Spleen (tissue), 11 donors: ENCODE results near the gene MMP20. TPM values are rescaled to one million over a fixed set of nuclear protein-coding genes. Genes with fewer than 3 reads are reported as not detected.

Experiments
- DNase-seq: peaks from one replicate; pipeline ENCODE4 v3.0.0-alpha.2; 2020
- H3K27ac ChIP-seq, 8 donors: fragments of 200-600 bp; sonication (generic) in 7 of 8; 1 replicate in 4 of 8; 2 replicates in 4 of 8; pipeline versions ENCODE4 v1.5.0 to v1.8.0; 2016 to 2021; ENCODE audit warnings: inconsistent platforms in 4 of 8, mild to moderate bottlenecking in 4 of 8, moderate library complexity in 1 of 8
- H3K27me3 ChIP-seq, 7 donors: fragments of 200-600 bp; sonication (generic) in 6 of 7; replicated peaks in 1 of 7; 1 replicate in 4 of 7; 2 replicates in 3 of 7; pipeline versions ENCODE4 v1.5.0 to v1.8.0; 2016 to 2021; ENCODE audit warnings: inconsistent platforms in 3 of 7, mild to moderate bottlenecking in 1 of 7
- H3K36me3 ChIP-seq, 6 donors: fragments of 200-600 bp; sonication (generic) in 5 of 6; 1 replicate in 4 of 6; 2 replicates in 2 of 6; pipeline versions ENCODE4 v1.5.0 to v1.8.0; 2016 to 2021; ENCODE audit warnings: inconsistent platforms in 2 of 6
- H3K4me1 ChIP-seq, 6 donors: fragments of 200-600 bp; sonication (generic) in 5 of 6; 1 replicate in 3 of 6; 2 replicates in 3 of 6; pipeline versions ENCODE4 v1.5.0 to v1.8.0; 2016 to 2021; ENCODE audit warnings: inconsistent platforms in 3 of 6
- H3K4me3 ChIP-seq, 8 donors: fragments of 200-600 bp; sonication (generic) in 7 of 8; 1 replicate in 4 of 8; 2 replicates in 4 of 8; pipeline versions ENCODE4 v1.5.0 to v1.8.0; 2016 to 2021; ENCODE audit warnings: inconsistent platforms in 4 of 8, mild to moderate bottlenecking in 4 of 8, moderate library complexity in 2 of 8
- H3K9me3 ChIP-seq, 8 donors: fragments of 200-600 bp; sonication (generic) in 7 of 8; 1 replicate in 4 of 8; 2 replicates in 4 of 8; pipeline versions ENCODE4 v1.5.0 to v1.8.0; 2016 to 2021; ENCODE audit warnings: inconsistent platforms in 4 of 8
- CTCF ChIP-seq, 11 experiments: fragments of 200-600 bp in 7 of 11; fragments of 450-650 bp in 4 of 11; sonication (generic) in 4 of 11; IDR thresholded peaks in 8 of 11; conservative IDR thresholded peaks in 3 of 11; 1 replicate in 7 of 11; 2 replicates in 4 of 11; pipeline versions ENCODE4 v1.4.0 to v1.8.0; 2016 to 2021; ENCODE audit warnings: antibody characterized with exemption in 11 of 11, inconsistent platforms in 4 of 11, mild to moderate bottlenecking in 1 of 11
- POLR2A ChIP-seq, 3 donors: fragments of 450-650 bp; IDR thresholded peaks; one replicate each; pipeline ENCODE4 v1.5.1; 2017; ENCODE audit warnings: antibody characterized with exemption in 3 of 3, mild to moderate bottlenecking in 1 of 3
- POLR2AphosphoS5 ChIP-seq, 3 donors: sonication (generic); formaldehyde crosslinking; IDR thresholded peaks; one replicate each; pipeline ENCODE4 v1.5.1; 2017; ENCODE audit warnings: antibody characterized with exemption in 3 of 3
- WGBS, 5 donors: extraction: QIAGEN DNeasy Blood & Tissue Kit in 3 of 5; methylation state at CpG; one replicate each; pipeline versions ENCODE4 v1.1.5 to v1.1.7; 2013 to 2018; 5-methylcytosine and 5-hydroxymethylcytosine counted together
- intact Hi-C: fragments of 100-400 bp; cut with DNase I; formaldehyde crosslinking; loops from one replicate; pipeline ENCODE4 v1.15.0; 2023; ENCODE audit warnings: low total_unique reads
- polyA plus RNA-seq, 3 donors: library from polyadenylated mRNA; stranded (reverse); fragments of 200-250 nt; gene quantifications; one replicate each; pipeline ENCODE4 v1.2.1, GENCODE V29; 2013
- total RNA-seq, 7 donors: library from RNA; depleted of rRNA in 3 of 7; stranded (reverse); fragments of >200 nt in 3 of 7; fragmentation: NEBNext Ultra II Directional in 4 of 7; extraction: Animal tissue kit (Norgen Biotek cat#: 25700) in 4 of 7; gene quantifications; one replicate each; pipeline versions ENCODE4 v1.1.0 to v1.2.1, GENCODE V29; 2016 to 2021
- donor health status: healthy with polysubstance abuse.
- donor health status: DM: no; HTN: no; CAD: no; lungs with moderate emphysema.
- donor health status: DM: no; HTN: no; CAD: no.
- donor health status: Bipolar disorder and iron deficiency.
- donor health status: healthy.
- donor health status: DM: no; HTN: no; CAD: no.
- donor health status: DM: yes; HTN: yes; CAD: no.

The MMP20 gene
- total and polyA plus RNA-seq, 10 donors: 0.11 TPM; not detected in 9

- no peak for DNase-seq
- H3K4me3 ChIP-seq: no peak overlapping the region
- WGBS, 5 donors: 82 to 98% (median 86%) methylated on average over 2 of the region's 2 CpGs
- no peaks in the 10 kb centered on the region for H3K27me3 ChIP-seq
- peaks cover 0 to 21% (median 6%) of the 10 kb centered on the region in 6 donors for H3K4me1 ChIP-seq
- TF ChIP-seq CTCF (IDR thresholded peaks at IDR 0.05 in 8 of 11, conservative IDR thresholded peaks at IDR 0.05 in 3 of 11) (no peak), POLR2A (IDR thresholded peaks at IDR 0.05) (no peak), POLR2AphosphoS5 (IDR thresholded peaks at IDR 0.05) (no peak)
- no peaks in the 10 kb centered on the region for H3K9me3 ChIP-seq
- H3K36me3 ChIP-seq: no peaks in the 10 kb centered on the region
- no peak overlapping the region for H3K27ac ChIP-seq
- intact Hi-C loops: no loop called here
Observed at GRCh38 chr11:102614485-102614884, 10.6 kb downstream of the MMP20 start.

GRCh38 chr11:102614031-102614430 is 11.1 kb downstream of the MMP20 start:
- 77 to 93% (median 84%) methylated on average over 2 of the region's 2 CpGs for WGBS, 5 donors
- H3K9me3 ChIP-seq: no peaks in the 10 kb centered on the region
- DNase-seq: no peak
- no peak overlapping the region for H3K4me3 ChIP-seq
- H3K36me3 ChIP-seq: no peaks in the 10 kb centered on the region
- H3K4me1 ChIP-seq: peaks cover 0 to 21% (median 6%) of the 10 kb centered on the region in 6 donors
- no peaks in the 10 kb centered on the region for H3K27me3 ChIP-seq
- intact Hi-C loops: no loop called here
- no peak overlapping the region for H3K27ac ChIP-seq
- TF ChIP-seq CTCF (IDR thresholded peaks at IDR 0.05 in 8 of 11, conservative IDR thresholded peaks at IDR 0.05 in 3 of 11) (no peak), POLR2AphosphoS5 (IDR thresholded peaks at IDR 0.05) (no peak), POLR2A (IDR thresholded peaks at IDR 0.05) (no peak)

- Histone ChIP-seq H3K4me1 (peaks cover 0 to 21% (median 6%) of the 10 kb centered on the region in 6 donors), H3K27ac (no peak overlapping the region), H3K9me3 (no peaks in the 10 kb centered on the region), H3K36me3 (no peaks in the 10 kb centered on the region), H3K27me3 (no peaks in the 10 kb centered on the region), H3K4me3 (no peak overlapping the region)
- no peak for TF ChIP-seq POLR2AphosphoS5 (IDR thresholded peaks at IDR 0.05)
- TF ChIP-seq POLR2A (IDR thresholded peaks at IDR 0.05): no peak
- no peak for TF ChIP-seq CTCF (IDR thresholded peaks at IDR 0.05 in 8 of 11, conservative IDR thresholded peaks at IDR 0.05 in 3 of 11)
- no peak for DNase-seq
- 57 to 84% (median 71%) methylated on average over 1 of the region's 1 CpG for WGBS, 5 donors
- intact Hi-C loops: no loop called here
Observed at GRCh38 chr11:102613450-102613849, 11.7 kb downstream of the MMP20 start.

GRCh38 chr11:102611291-102611690 is 13.8 kb downstream of the MMP20 start:
- WGBS, 5 donors: 76 to 89% (median 83%) methylated on average over 4 of the region's 4 CpGs
- no peak for TF ChIP-seq POLR2A (IDR thresholded peaks at IDR 0.05)
- TF ChIP-seq CTCF (IDR thresholded peaks at IDR 0.05 in 8 of 11, conservative IDR thresholded peaks at IDR 0.05 in 3 of 11): no peak
- no peak for TF ChIP-seq POLR2AphosphoS5 (IDR thresholded peaks at IDR 0.05)

More at GRCh38 chr11:102611291-102611690, 13.8 kb downstream of the MMP20 start:
- Histone ChIP-seq H3K27me3 (no peaks in the 10 kb centered on the region), H3K36me3 (no peaks in the 10 kb centered on the region), H3K4me3 (no peak overlapping the region), H3K27ac (no peak overlapping the region), H3K9me3 (no peaks in the 10 kb centered on the region), H3K4me1 (peaks cover 0 to 21% (median 6%) of the 10 kb centered on the region in 6 donors)
- intact Hi-C loops: no loop called here
- no peak for DNase-seq
